HG02759 (cell line): Measurements from ENCODE around the gene SESN1.
"Not testable (repeated sequence)": the region's sequence is repeated elsewhere in the genome, so short reads cannot be mapped to it uniquely, and the experiment has no call there.

Source experiments
- ATAC-seq: cut with Tn5 transposase; IDR thresholded peaks from one replicate; pipeline ENCODE4 v1.9.1; 2021; ENCODE audit warnings: mild to moderate bottlenecking, moderate library complexity; ENCODE audit not compliant: unreplicated experiment

SESN1 gene

DNA sequence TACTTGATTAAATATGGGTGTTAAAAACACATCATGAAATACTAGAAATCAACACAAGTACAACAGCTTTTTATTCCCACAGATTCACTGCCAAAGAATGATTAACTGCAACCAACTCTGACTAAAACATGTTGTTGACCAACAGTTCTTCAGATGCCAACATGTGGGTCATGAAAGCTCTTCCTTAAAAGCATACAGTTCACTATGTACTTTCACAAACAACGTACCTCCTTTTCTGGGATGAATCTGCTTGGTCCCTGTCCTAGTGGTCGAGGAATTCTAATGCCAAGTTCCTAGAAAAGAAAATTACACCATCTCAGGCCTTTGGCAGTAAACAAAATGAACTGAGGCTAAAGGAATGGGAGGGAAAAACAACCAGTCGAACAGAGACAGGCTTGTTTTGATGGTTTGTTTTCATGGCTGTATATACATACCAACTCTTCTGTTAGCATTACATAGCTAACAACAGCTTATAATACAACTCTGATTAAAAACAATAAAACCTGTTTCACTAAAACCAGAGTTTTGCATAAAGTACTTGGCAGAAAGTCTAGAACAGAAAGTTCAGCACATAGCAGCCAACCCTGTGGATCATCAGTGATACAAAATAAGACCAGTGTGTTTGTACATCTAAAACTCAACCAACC lies 92.5 kb downstream of the SESN1 start:
- no peak for ATAC-seq

DNA sequence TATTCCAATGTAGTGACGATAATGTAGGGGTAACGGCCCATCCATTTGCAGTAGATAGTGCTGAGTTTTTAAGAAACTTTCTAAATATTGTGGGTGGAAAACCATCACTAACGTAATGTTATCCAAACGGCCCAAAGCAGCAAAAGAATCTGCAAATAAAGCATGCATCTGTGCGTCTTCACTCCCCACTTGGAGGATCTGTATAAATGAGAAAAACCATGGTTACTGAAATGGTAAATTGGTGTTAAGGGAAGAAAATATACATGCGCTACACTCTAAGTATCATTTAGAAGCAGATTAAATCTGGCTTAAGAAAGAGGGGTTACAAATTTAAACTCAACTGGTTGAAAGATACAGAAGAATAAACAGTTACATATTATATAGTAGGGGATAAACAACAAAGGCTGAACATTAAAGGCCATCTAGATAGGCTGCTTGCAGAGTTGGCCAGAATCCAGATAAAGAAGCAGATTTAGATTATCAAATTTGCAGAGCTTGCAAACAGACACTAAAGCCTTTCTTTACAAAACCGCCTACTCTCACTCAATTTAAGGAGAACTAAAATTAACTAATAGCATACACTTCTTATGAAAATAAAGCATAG lies 93.3 kb downstream of the SESN1 start:
- no peak for ATAC-seq

DNA sequence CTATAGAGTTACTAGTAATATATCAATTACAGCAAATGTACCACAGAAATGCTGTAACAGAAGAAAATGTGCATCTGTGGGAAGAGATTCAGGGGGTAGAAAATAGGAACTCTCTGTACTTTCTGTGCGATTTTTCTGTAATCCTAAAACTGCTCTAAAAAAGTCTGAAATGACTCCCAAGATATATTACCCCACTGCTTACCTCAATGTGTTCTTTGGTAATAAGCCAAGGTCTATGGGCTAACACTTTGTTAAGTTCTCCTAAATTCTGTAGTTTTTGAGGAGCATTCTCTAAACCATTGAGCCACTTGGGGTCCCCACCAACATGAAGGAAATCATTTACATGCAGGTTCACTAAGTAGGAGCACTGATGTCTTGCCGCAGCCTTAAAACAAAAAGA lies 94.4 kb downstream of the SESN1 start:
- ATAC-seq, result no peak

DNA sequence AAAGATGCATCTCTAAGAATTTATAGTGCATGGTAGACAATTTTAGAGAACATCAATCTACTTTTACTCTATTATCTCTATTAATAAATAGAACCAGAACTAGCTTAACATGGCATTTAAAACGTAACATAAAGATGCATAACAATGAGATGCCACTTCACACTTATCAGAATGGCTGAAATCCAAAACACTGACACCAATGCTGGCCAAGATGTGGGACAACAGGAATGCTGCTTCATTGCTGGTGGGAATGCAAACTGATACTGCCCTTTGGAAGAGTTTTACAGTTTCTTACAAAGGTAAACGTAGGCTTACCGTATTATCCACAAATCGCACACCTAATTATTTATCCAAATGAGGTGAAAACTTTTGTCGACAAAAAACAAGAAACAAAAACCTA lies 95.2 kb downstream of the SESN1 start:
- no peak for ATAC-seq

DNA sequence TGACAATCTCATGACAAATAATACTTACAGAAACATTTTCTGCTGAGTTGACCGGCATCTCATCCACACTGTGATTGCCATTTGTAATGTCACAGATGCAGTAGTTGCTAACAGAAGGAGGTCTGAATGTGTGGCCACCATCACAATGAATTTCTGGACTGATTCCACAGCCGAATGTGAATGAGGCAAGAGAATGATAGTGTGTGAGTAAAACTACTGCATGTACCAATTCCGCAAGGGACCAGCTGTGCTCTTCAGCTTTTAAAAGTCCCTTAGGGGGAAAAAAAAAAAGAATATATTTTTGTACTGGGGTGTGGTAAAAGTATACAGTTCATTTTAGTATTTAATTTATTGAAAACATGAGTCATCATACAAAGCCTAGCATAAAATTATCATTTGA lies 96.2 kb downstream of the SESN1 start:
- ATAC-seq, result no peak

DNA sequence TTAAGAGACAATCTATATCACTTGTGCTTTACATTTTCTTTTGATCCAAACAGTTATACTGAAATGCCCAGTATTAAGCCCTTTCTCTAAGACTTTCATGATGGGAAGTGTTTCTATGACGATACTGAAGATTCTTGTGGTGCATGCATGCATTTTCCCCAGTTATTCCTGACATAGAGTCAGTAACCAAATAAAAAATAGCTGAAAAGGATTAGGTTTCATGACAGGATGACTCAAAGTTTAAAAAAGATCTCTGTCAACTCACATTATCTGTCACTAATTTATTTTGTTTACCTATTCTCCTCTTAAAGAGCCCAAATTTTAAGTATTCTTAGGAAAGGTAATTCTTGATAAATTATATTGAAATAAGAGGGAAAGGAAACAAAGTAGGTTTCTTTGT lies 98.4 kb downstream of the SESN1 start:
- ATAC-seq, result no peak

DNA sequence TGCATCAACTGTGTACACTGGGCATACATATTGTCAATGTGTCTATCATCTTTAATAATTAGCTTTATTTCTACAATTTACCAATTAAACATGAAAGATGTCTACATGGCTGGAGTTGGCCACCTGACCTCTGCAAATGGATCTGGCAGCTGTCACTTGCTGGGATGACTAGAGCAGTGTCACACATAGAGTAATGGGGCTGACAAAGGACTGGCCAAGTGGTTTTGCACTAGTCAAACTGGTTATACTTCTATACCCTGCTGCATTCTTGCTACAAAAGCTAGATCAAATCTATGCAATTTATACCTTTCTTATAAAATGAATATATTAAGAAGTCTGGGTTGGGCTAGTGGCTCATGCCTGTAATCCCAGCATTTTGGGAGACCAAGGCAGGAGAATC lies 99.3 kb downstream of the SESN1 start:
- ATAC-seq, result no peak

DNA sequence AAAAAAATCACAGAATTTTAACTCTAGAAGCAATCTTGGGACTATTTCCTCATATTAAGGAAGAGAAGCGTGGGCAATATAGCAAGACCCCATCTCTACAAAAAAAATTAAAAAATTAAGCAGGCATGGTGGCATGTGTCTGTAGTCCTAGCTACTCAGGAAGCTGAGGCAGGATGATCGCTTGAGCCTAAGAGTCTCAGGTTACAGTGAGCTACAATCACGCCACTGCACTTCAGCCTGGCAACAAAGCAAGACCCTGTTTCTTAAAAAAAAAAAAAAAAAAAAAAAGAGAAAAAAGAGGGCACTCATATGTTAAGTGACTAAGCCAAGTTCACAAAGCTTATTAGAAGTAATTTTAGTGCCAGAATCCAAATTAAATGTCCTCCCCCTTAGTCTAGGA lies 100.8 kb downstream of the SESN1 start:
- ATAC-seq, result no peak

DNA sequence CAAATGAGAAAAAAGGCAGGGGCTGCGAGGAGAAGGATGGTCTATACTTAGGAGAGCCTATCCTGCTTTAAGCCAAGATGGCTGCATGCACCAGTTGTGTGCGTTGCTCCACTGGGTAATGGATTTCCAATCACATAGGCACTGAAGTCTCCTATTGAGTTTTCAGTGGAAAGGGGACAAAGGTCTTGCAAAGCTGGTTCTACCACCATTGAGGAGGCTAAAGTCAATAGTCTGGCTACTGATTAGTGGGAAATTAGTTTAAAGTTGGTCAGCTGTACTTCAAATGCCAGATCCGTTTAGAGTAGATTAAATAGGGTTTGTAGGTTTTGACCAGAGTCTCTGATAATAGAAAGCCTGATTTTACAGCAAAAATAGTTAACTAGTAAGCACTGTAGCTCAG lies 104.9 kb downstream of the SESN1 start:
- no peak for ATAC-seq

DNA sequence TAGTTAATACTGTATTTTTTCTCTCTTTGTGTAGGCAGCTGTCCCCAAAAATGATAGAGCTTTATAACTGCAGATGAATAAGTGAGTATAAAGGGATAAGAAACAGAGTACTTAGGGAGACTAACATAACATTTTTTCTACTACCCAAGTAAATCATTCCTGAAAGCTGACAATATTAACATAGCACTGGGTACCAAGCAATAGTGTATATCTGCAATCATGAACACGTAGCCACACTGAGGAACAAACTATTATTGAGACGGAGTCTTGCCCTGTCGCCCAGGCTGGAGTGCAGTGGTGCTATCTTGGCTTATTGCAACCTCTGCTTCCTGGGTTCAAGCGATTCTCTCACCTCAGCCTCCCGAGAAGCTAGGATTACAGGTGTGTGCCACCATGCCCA lies 105.9 kb downstream of the SESN1 start:
- no peak for ATAC-seq

DNA sequence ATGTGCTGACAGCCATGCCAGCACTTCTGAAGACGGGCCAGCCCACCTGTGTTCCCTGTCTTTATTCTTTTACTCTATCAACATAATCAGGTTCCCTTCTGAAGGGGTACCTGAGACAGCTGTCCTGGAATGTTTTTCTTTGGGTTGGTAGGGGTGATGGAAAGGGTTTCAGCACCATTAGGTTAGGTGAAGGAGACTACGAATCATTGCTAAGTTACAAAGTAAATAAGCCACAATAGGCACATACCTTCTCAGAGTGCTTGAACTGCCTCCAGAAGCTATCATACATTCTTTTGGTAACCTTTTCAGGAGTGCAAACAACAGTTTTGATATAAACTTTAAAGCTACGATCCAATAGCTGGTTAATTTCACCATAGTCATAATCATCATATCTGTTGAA lies 106.3 kb downstream of the SESN1 start:
- no peak for ATAC-seq

DNA sequence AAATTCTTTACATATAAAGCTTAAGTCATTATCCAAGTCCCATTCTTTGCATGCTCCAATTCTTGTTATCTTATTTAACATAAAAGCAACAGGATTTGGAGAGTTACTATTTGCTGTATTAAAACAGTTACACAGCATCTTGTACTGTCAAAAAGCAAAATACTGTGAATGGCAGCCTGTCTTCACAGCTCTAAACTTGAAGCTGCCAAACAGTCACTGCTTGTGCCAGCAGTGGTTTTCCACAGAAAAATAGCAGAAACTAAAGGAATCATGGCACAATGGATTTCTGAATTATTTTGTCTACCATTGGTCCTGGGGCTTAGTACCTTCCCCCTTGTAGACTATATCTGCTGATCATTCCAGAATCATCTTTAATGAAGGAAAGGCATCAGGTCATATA lies 107.5 kb downstream of the SESN1 start:
- no peak for ATAC-seq

DNA sequence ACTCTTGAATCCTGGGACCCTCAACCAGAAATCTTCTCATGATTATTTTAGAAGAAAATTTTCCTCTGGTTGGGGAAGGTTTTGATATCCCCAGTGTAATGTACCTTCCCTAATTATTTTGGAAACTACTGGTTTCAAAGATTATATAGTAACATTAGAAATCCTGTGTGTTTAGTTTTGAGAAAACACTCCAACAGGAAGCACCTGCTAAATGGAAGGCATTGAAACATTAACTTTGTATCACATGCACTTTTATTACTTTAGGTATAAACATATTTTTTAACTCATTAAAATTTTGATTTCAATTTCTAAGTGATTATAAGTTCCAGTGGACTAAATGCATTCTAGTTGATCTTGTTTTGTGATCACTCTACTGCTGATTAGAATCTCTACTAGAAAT lies 109.3 kb downstream of the SESN1 start:
- ATAC-seq, result no peak

DNA sequence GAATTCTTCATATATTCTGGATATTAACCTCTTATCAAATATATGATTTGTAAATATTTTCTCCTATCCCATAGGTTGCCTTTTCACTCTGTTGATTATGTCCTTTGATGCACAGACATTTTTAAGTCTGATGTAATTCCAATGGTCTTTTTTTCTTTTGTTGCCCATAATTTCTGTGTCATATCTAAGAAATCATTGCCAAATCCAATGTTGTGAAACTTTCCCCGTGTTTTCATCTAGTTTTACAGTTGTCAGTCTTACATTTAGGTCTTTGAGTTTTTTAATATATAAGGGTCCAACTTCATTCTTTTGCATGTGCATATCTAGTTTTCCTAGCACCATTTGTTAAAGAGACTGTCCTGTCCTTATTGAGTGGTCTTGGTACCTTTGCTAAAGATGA lies 111.5 kb downstream of the SESN1 start:
- no peak for ATAC-seq

DNA sequence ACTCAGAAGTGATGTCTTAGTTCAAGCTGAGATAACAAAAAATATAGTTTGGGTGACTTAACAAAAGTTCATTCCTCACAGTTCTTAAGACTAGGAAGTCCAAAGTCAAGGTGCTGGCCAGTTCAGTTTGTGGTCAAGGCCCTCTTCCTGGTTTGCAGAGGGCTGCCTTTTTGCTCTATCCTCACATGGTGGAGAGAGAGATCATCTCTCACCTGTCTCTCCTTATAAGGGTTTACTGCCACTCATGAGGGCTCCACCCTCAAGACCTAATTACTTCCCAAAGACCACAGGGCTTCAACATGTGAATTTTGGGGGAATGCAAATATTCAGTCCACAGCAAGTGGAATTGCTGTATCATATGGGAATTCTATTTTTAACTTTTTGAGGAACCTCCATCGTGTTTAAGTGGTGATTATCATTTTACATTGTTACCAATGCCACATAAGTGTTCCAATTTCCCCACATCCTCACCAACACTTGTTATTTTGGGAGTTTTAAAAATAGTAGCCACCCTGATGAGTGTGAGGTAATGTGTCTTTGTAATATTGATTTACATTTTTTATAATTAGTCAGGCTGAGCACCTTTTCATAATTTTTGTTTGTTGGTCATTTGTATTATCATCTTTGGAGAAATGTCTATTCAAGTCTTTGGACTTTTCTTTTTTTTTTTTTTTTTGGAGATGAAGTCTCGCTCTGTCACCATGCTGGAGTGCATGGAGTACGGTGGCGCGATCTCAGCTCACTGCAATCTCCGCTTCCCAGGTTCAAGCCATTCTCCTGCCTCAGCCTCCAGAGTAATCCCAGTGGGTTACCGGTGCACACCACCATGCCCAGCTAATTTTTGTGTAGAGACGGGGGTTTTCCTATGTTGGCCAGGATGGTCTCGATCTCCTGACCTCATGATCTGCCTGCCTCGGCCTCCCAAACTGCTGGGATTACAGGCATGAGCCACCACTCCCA lies 112.2 kb downstream of the SESN1 start:
- ATAC-seq, result no peak

DNA sequence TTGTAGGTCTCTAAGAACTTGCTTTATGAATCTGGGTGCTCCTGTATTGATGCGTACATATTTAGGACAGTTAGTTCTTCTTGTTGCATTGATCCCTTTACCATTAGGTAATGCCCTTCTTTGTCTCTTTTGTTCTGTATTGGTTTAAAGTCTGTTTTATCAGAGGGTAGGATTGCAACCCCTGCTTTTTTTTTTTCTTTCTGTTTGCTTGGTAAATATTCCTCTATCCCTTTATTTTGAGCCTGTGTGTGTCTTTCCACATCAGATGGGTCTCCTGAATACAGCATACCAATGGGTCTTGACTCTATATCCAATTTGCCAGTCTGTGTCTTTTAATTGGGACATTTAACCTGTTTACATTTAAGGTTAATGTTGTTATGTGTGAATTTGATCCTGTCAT lies 116.0 kb downstream of the SESN1 start:
- not testable (repeated sequence) for ATAC-seq

DNA sequence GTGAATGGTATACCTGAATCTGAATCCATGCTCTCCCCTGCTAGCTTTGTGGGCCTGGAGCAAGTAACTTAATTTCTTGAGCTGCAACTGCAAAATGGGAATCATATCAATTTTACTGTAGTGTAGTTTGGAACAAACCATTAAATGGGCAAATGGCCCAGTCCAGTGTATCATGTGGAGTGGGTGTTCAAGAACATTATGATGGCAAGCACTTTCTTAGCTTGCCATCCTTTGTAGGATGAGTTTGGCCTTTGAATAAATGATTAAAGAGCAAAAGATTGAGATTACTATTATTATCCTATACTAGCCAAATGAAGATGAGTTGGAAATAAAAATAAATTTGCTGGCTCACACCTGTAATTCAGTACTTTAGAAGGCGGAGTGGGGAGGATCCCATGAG lies 120.4 kb downstream of the SESN1 start:
- no peak for ATAC-seq

DNA sequence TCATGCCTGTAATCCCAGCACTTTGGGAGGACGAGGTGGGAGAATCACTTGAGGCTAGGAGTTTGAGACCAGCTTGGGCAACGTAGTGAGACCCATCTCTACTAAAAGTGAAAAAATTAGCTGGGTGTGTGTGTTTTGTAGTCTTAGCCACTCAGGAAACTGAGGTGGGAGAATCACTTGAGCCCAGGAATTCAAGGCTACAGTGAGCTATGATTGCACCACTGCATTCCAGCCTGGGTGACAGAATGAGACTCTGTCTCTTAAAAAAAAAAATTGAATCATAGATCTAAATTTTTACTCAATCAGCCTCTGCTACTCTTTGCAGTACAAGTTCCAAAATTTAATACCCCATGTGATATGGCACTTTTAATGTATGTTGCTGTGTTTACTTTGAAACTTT lies 124.9 kb downstream of the SESN1 start:
- no peak for ATAC-seq

DNA sequence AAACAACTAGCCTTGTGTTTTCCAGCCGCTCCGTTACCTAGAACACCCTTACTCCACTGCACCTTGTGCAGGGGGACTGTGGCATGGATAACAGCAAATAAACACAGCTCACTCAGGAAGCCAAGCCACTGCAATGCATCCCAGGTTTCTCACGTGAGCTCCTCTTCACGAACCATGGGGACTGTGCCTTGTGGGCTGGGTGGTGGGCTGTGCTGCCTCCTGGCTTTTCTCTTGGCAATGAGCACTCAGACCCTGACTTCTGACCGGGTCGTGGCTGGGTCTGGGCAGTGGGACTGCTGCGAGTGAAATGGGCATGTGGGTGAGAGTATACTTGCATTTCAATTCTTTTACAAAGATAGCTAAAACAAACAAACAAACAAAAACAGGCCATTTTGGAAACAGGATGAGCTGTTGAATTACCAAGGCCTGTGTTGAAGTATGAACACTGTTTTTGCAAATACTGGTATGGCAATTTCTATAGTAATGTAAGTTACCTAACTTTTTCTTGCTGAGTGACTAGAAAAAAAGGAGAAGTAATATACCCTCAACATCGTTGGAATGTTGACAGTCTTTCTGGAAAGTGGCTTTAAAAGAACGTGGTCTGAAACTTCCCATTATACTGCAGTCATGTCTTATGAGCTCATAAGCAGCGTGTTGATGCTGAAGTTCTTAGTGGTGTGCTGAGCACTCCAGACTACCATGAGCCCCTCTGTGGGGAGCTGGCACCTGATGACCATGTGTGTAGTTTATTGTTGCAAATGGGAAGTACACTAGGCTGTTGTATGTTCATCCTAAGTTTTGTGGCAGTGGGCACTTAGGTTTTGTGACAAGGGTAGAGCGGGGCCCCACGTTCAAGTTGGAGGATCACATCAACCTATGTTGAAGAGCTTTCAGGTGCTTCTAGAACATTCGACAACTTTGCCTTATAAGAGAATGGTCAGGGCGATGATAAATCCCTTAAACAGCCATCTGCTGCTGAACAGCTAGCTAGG lies 126.0 kb downstream of the SESN1 start:
- ATAC-seq, result no peak

DNA sequence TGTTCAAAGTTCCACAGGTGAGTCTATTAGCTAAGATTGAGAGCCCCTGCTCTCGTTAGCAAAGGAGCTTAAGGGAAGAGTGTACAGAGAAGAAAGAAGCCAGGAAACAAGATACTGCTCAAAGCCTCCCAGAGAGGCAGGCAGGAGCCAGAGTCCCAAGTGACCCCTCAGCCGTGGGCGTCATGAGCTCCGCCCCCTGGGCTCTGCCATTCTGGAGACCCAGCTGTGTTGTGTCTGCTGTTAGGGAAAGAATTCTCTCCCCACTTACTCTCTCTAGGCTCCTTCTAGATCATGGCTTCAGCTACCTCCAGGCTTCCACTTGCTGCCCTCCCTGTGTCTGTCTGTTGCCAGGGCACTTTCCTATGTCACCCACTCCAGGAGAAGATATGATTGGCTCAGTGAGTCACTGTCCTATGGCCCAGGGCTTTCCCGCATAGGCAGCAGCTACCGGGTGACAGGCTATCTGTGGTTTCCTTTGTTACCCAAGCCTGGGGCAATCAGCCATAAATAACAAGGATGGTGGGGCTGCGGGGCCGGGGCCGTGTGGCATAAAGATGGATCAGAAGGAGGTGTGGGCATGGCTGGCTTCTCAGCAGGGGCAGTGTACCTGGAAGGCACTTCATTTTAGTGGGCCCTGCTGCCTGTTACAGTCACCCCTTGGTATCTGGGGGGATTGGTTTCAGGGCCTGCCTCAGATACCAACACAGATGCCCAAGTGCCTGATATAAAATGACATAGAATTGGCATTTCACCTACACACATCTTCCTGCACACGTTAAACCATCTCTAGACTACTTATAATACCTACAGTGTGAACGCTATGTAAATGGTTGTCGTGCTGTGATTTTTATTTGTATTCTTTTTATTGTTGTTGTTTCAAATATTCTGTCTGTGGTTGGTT lies 127.5 kb downstream of the SESN1 start:
- ATAC-seq, result no peak
